ENCODE results near the gene CDC42SE2.
"Not testable (repeated sequence)": the region's sequence is repeated elsewhere in the genome, so short reads cannot be mapped to it uniquely, and the experiment has no call there.

CDC42SE2 gene

GRCh38 chr5:131264451-131265099 lies 722 bp downstream of the CDC42SE2 start:
- Mint-ChIP-seq H3K27ac (peak overlapping the region; percentile 94), H3K9me3 (no peaks in the 10 kb centered on the region), H3K36me3 (peaks cover 65% of the 10 kb centered on the region), H3K4me3 (peak overlapping the region; percentile 76), H3K4me1 (peaks cover 30% of the 10 kb centered on the region)
- ATAC-seq, result peak; percentile 33
- DNase-seq (ENCODE audit: low spot score in 2 of 2), result no peak

GRCh38 chr5:131265311-131265803 lies 1.5 kb downstream of the CDC42SE2 start:
- peak overlapping the region; percentile 94 for H3K27ac Mint-ChIP-seq
- H3K36me3 Mint-ChIP-seq, result peaks cover 71% of the 10 kb centered on the region
- peak overlapping the region; percentile 76 for H3K4me3 Mint-ChIP-seq
- no peak for ATAC-seq
- peaks cover 28% of the 10 kb centered on the region for H3K4me1 Mint-ChIP-seq
- no peak for DNase-seq (ENCODE audit: low spot score in 2 of 2)
- H3K9me3 Mint-ChIP-seq, result no peaks in the 10 kb centered on the region

- H3K36me3 Mint-ChIP-seq, result peaks cover 80% of the 10 kb centered on the region
- no peaks in the 10 kb centered on the region for H3K9me3 Mint-ChIP-seq
- DNase-seq (ENCODE audit: low spot score in 2 of 2), result no peak
- peaks cover 40% of the 10 kb centered on the region for H3K4me1 Mint-ChIP-seq
- H3K4me3 Mint-ChIP-seq, result peak overlapping the region; percentile 76
- H3K27ac Mint-ChIP-seq, result peak overlapping the region; percentile 94
- no peak for ATAC-seq
Measured at GRCh38 chr5:131266370-131267060, 2.7 kb downstream of the CDC42SE2 start.

DNA sequence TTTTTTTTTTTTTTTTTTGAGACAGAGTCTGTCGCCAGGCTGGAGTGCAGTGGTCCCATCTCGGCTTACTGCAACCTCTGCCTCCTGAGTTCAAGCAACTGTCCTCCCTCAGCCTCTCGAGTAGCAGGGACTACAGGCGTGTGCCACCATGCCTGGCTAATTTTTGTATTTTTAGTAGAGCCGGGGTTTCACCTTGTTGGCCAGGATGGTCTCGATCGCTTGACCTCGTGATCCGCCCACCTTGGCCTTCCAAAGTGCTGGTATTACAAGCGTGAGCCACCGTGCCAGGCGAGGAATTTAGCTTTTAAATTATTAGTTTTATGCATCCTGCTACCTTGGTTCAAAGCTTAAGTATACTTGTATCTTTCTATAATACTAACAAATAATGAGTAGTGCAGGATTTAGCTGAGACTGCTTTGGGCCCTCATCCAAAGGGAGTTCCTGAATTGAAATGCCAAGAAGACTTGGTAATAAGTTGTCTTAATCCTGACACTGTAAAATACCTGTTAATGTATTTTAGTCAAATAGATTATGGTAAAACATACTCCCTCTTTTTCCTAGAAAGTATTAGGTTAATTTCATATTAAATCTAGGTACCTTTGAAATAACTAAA lies 5.0 kb downstream of the CDC42SE2 start:
- no peaks in the 10 kb centered on the region for H3K9me3 Mint-ChIP-seq
- peak overlapping the region; percentile 88 for H3K27ac Mint-ChIP-seq
- ATAC-seq, result no peak
- no peak for DNase-seq (ENCODE audit: low spot score in 2 of 2)
- peak overlapping the region; percentile 76 for H3K4me3 Mint-ChIP-seq
- H3K36me3 Mint-ChIP-seq, result peaks cover 84% of the 10 kb centered on the region
- H3K4me1 Mint-ChIP-seq, result peaks cover 43% of the 10 kb centered on the region

GRCh38 chr5:131270809-131271208 lies 7.0 kb downstream of the CDC42SE2 start:
- peaks cover 85% of the 10 kb centered on the region for H3K36me3 Mint-ChIP-seq
- H3K9me3 Mint-ChIP-seq, result no peaks in the 10 kb centered on the region
- peak overlapping the region; percentile 76 for H3K4me3 Mint-ChIP-seq
- DNase-seq (ENCODE audit: low spot score in 2 of 2) (no peak), ATAC-seq (no peak)
- peak overlapping the region; percentile 88 for H3K27ac Mint-ChIP-seq
- H3K4me1 Mint-ChIP-seq, result peaks cover 63% of the 10 kb centered on the region

DNA sequence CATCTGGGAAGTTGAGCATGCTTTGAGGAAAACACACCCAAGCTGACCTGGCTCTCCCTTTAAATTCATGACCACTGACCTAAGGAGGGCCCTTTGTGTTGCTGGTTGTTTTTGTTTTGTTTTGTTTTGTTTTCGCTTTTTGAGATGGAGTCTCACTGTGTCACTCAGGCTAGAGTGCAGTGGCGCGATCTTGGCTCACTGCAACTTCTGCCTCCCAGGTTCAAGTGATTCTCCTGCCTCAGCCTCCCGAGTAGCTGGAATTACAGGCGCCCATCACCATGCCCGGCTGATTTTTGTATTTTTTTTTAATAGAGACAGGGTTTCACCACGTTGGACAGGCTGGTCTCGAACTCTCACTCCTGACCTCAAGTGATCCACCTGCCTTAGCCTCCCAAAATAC lies 8.0 kb downstream of the CDC42SE2 start:
- Mint-ChIP-seq H3K36me3 (peaks cover 83% of the 10 kb centered on the region), H3K4me3 (peak overlapping the region; percentile 76), H3K27ac (peak overlapping the region; percentile 88), H3K4me1 (peaks cover 63% of the 10 kb centered on the region)
- not testable (repeated sequence) for ATAC-seq, H3K9me3 Mint-ChIP-seq
- DNase-seq (ENCODE audit: low spot score in 2 of 2), result peak in 1 of 2 donors; percentile 54

DNA sequence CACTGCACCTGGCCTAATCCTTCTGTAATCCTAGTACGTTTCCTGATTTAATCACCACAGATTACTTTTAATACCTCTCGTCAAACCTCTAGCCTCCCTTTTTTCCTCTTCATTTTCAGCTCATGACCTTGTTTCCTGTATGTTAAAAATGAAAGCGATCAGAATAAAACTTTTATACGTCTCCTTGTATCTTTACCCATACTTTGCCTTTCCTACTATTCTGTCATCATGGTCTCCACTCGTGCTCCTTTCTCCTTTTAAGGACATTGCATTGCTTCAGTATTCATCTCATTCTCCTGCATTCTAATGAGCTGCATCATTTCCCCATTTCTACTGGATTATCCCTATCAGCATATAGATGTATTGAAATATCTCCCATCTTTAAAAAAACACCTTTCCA lies 8.5 kb downstream of the CDC42SE2 start:
- DNase-seq (ENCODE audit: low spot score in 2 of 2), result no peak
- H3K36me3 Mint-ChIP-seq, result peaks cover 78% of the 10 kb centered on the region
- H3K4me1 Mint-ChIP-seq, result peaks cover 62% of the 10 kb centered on the region
- peak; percentile 49 for ATAC-seq
- peak overlapping the region; percentile 88 for H3K27ac Mint-ChIP-seq
- H3K9me3 Mint-ChIP-seq, result no peaks in the 10 kb centered on the region
- H3K4me3 Mint-ChIP-seq, result peak overlapping the region; percentile 76

- H3K4me3 Mint-ChIP-seq, result peak overlapping the region; percentile 76
- peak; percentile 9 for ATAC-seq
- H3K9me3 Mint-ChIP-seq, result no peaks in the 10 kb centered on the region
- no peak for DNase-seq (ENCODE audit: low spot score in 2 of 2)
- peaks cover 78% of the 10 kb centered on the region for H3K36me3 Mint-ChIP-seq
- H3K27ac Mint-ChIP-seq, result peak overlapping the region; percentile 88
- H3K4me1 Mint-ChIP-seq, result peaks cover 63% of the 10 kb centered on the region
Measured at GRCh38 chr5:131272724-131273123, 8.9 kb downstream of the CDC42SE2 start.

DNA sequence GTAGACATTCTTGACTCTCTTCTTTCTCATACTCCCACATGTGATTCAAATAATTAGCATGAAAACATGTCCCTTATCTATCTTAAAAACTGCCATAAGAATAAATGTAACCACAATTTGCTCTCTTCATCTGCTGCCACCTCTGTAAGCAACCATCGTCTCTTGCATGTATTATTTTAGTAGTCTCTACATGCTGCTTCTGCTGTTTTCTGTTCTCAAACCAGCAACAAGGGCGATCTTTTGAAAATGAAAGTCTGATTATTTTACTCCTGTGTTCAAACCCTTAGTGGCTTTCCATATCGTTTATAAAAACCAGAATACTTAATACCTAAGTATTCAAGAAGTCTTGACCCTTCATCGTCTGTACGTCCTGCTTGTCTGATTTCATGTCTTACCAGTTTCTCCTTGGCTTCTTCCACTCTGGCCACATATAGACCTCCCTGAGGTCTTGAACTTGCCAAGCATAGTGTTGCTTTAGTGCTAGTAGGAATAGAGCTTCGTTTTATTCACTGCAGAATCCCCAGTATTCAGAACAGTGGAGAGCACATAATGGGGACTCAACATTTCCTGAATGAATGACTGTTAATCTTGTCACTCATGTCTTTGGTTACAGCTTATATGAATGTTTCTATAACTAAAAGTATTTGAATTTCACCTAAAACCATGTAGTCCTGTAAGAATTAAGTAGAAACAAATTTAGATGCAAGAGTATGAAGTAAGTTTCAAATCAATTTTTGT lies 10.6 kb downstream of the CDC42SE2 start:
- peaks cover 78% of the 10 kb centered on the region for H3K4me1 Mint-ChIP-seq
- peak overlapping the region; percentile 69 for H3K27ac Mint-ChIP-seq
- no peaks in the 10 kb centered on the region for H3K9me3 Mint-ChIP-seq
- H3K36me3 Mint-ChIP-seq, result peaks cover 78% of the 10 kb centered on the region
- DNase-seq (ENCODE audit: low spot score in 2 of 2), result peak in 1 of 2 donors; percentile 47
- peak overlapping the region; percentile 76 for H3K4me3 Mint-ChIP-seq
- ATAC-seq, result peak; percentile 63

- Mint-ChIP-seq H3K36me3 (peaks cover 76% of the 10 kb centered on the region), H3K4me3 (peak overlapping the region; percentile 76), H3K27ac (peak overlapping the region; percentile 69), H3K9me3 (no peaks in the 10 kb centered on the region), H3K4me1 (peaks cover 73% of the 10 kb centered on the region)
- DNase-seq (ENCODE audit: low spot score in 2 of 2), result peak in 1 of 2 donors; percentile 51
- ATAC-seq, result peak; percentile 33
Measured at GRCh38 chr5:131276072-131276471, 12.2 kb downstream of the CDC42SE2 start.

DNA sequence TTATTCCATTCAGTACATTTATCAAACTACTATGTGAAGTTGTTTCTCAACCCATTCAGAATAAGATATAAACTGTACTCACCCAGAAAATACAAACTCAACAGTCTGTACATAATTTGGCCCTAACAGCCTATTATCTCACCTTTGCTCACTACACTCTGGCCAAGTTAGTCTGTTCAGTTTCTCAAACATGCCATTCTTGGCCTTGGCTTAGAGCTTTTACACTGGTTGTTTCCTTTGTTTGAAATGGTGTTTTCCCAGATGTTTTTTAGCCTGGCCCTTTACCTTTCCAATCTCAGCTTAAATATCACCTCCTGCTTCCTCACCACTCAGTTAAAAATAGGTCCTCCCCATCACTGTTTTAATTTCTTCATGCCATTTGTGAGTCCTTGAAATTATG lies 13.6 kb downstream of the CDC42SE2 start:
- peaks cover 76% of the 10 kb centered on the region for H3K36me3 Mint-ChIP-seq
- peak overlapping the region; percentile 13 for H3K4me3 Mint-ChIP-seq
- ATAC-seq (no peak), DNase-seq (ENCODE audit: low spot score in 2 of 2) (peak in 1 of 2 donors; percentile 28)
- H3K9me3 Mint-ChIP-seq, result no peaks in the 10 kb centered on the region
- peak overlapping the region; percentile 81 for H3K27ac Mint-ChIP-seq
- peaks cover 72% of the 10 kb centered on the region for H3K4me1 Mint-ChIP-seq

DNA sequence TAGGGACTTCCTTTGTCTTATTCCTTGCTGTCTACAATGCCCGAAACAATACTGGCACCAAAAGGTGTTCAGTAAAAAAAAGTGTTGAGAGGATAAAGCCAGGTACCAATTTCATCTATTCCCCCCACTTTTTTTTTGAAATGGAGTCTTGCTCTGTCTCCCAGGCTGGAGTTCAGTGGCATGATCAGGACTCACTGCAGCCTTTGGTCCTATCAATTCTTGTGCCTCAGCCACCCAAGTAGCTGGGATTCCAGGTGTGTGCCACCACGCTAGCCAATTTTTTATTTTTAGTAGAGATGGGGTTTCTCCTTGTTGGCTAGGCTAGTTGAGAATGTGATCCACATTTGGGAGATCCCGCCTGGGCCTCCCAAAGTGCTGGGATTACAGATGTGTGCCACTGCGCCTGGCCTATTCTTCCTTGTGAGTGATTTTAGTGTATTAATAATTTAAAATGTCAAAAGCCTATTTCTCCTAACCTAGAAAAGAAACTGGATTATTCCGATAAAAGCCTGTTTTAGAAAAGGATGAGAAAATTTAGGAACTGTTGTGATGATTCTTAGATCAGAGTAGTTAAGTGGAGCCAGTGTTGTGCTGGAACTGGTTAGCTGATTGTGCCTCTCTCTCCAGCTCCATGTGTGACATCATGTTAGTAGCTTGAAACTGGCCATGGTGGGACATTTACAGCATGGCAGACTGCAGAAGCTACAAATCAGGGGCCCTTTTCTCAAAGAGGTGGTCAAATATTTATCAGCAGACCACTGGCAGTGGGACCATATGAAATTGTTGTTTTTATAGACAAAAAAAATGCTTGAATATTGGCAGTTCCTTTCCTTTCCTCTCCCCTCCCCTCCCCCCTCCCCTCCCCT lies 14.3 kb downstream of the CDC42SE2 start:
- Mint-ChIP-seq H3K9me3 (no peaks in the 10 kb centered on the region), H3K4me3 (peak overlapping the region; percentile 13), H3K27ac (peak overlapping the region; percentile 81), H3K36me3 (peaks cover 76% of the 10 kb centered on the region), H3K4me1 (peaks cover 70% of the 10 kb centered on the region)
- DNase-seq (ENCODE audit: low spot score in 2 of 2) (peak in 1 of 2 donors; percentile 49), ATAC-seq (peak; percentile 27)

GRCh38 chr5:131278741-131279124 lies 14.9 kb downstream of the CDC42SE2 start:
- ATAC-seq, H3K9me3 Mint-ChIP-seq: not testable (repeated sequence)
- peak in 1 of 2 donors; percentile 46 for DNase-seq (ENCODE audit: low spot score in 2 of 2)
- peak overlapping the region; percentile 13 for H3K4me3 Mint-ChIP-seq
- peaks cover 77% of the 10 kb centered on the region for H3K4me1 Mint-ChIP-seq
- H3K36me3 Mint-ChIP-seq, result peaks cover 82% of the 10 kb centered on the region
- H3K27ac Mint-ChIP-seq, result peak overlapping the region; percentile 81

DNA sequence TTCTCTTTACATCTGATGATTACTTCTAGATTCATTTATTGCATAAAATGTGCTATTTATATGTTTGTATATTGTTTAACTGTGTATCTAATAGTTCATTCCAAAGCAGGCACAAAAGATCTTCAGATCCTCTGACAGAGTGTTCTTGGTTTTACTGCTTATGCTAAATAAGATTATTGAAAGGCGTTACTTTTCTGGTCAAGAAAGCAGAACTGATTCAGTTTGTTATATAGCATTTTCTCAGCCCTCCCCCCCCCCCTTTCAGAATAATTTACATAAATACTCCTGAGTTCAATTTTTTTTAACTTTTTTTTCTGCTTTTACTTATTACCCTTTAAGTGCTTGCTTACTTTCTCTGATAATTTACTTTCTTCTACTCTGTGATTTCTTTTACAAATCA lies 15.4 kb downstream of the CDC42SE2 start:
- DNase-seq (ENCODE audit: low spot score in 2 of 2) (no peak), ATAC-seq (no peak)
- H3K36me3 Mint-ChIP-seq, result peaks cover 82% of the 10 kb centered on the region
- peak overlapping the region; percentile 39 for H3K4me3 Mint-ChIP-seq
- H3K27ac Mint-ChIP-seq, result peak overlapping the region; percentile 81
- no peaks in the 10 kb centered on the region for H3K9me3 Mint-ChIP-seq
- peaks cover 75% of the 10 kb centered on the region for H3K4me1 Mint-ChIP-seq

Measured in stimulated activated effector memory CD8-positive, alpha-beta T cell treated with anti-CD3 and anti-CD28 coated beads, Interleukin-12 subunit alpha, Interleukin-12 subunit beta, amount 100 ng/mL, for 72 hours (primary cell).